HepG2 (cell line): ENCODE measurements around the gene SNN. TPM values are rescaled to one million over a fixed set of nuclear protein-coding genes. Genes with fewer than 3 reads are reported as not detected.
A peak's percentile ranks its signal among the peaks of the same experiment; 100 is the strongest.

ENCODE experiments used
- CCDC6 ChIP-seq: sonication (generic); formaldehyde crosslinking; IDR thresholded peaks from 2 replicates; pipeline ENCODE4 v1.8.1; 2022; ENCODE audit warnings: mild to moderate bottlenecking, missing genetic modification reagents, moderate library complexity
- HMG20A ChIP-seq: IDR thresholded peaks from 2 replicates; pipeline ENCODE4 v1.6.1; 2016; ENCODE audit warnings: borderline replicate concordance
- MIER2 ChIP-seq: IDR thresholded peaks from 2 replicates; pipeline ENCODE4 v1.6.1; 2016; ENCODE audit warnings: missing biosample characterization, missing genetic modification reagents
- NCOR1 ChIP-seq: fragments of 200-600 bp; sonication (generic); IDR thresholded peaks from 2 replicates; pipeline ENCODE4 v1.7.0; 2017; ENCODE audit warnings: antibody characterized with exemption, low read length, borderline replicate concordance
- NRL ChIP-seq: sonication (generic); formaldehyde crosslinking; IDR thresholded peaks from 2 replicates; pipeline ENCODE4 v1.5.0; 2020; ENCODE audit warnings: missing genetic modification reagents, mild to moderate bottlenecking, moderate library complexity, borderline replicate concordance
- PHF20 ChIP-seq: sonication (generic); formaldehyde crosslinking; IDR thresholded peaks from 2 replicates; pipeline ENCODE4 v1.5.0; 2020; ENCODE audit warnings: mild to moderate bottlenecking, missing genetic modification reagents
- ZNF264 ChIP-seq: sonication (generic); formaldehyde crosslinking; IDR thresholded peaks from 2 replicates; pipeline ENCODE4 v1.4.0; 2020; ENCODE audit warnings: missing genetic modification reagents
- polyA plus RNA-seq, 8 experiments: library from polyadenylated mRNA; depleted of rRNA in 3 of 8; stranded (reverse) in 7 of 8; unstranded in 1 of 8; fragments of >200 nt; fragmentation: Illumina TruSeq in 4 of 8; extraction: Trizol in 4 of 8; gene quantifications; 2 replicates each; pipeline versions ENCODE4 v1.2.1 to v1.2.3, GENCODE V29; 2011 to 2016; ENCODE audit warnings: low read depth in 4 of 8, missing spikeins in 1 of 8, mixed read lengths in 1 of 8; ENCODE audit not compliant: insufficient read depth in 1 of 8
- total RNA-seq, 5 experiments: library from RNA; depleted of rRNA; stranded (reverse); fragments of >200 nt; fragmentation: Illumina TruSeq; extraction: Trizol; gene quantifications; 2 replicates each; pipeline ENCODE4 v1.2.3, GENCODE V29; 2016; ENCODE audit warnings: low read depth in 1 of 5
- TF ChIP-seq, protein P1 (sequence below): sonication (generic); formaldehyde crosslinking; IDR thresholded peaks from 2 replicates; pipeline ENCODE4 v1.4.0; 2020; ENCODE audit warnings: low read depth, missing genetic modification reagents
- TF ChIP-seq, protein P2 (sequence below): sonication (generic); formaldehyde crosslinking; conservative IDR thresholded peaks from 2 replicates; pipeline ENCODE4 v1.4.0; 2020; ENCODE audit warnings: missing genetic modification reagents
- TF ChIP-seq, protein P3 (sequence below): sonication (generic); formaldehyde crosslinking; IDR thresholded peaks from 2 replicates; pipeline ENCODE4 v1.4.0; 2020; ENCODE audit warnings: missing genetic modification reagents, borderline replicate concordance
- TF ChIP-seq, protein P4 (sequence below): sonication (generic); formaldehyde crosslinking; IDR thresholded peaks from 2 replicates; pipeline ENCODE4 v1.9.0; 2022; ENCODE audit warnings: low read depth, missing genetic modification reagents
- TF ChIP-seq, protein P5 (sequence below): IDR thresholded peaks from 2 replicates; pipeline ENCODE4 v1.4.0; 2020; ENCODE audit warnings: mild to moderate bottlenecking, missing genetic modification reagents
- TF ChIP-seq, protein P6 (sequence below): sonication (generic); formaldehyde crosslinking; IDR thresholded peaks from 2 replicates; pipeline ENCODE4 v1.4.0; 2020; ENCODE audit warnings: missing genetic modification reagents

Gene SNN
- total and polyA plus RNA-seq, 2 of the 13 experiments (the other 11 are each of a cell fraction or from before 2014, with no cell fraction given) = 5.2 to 8.4 TPM

DNA sequence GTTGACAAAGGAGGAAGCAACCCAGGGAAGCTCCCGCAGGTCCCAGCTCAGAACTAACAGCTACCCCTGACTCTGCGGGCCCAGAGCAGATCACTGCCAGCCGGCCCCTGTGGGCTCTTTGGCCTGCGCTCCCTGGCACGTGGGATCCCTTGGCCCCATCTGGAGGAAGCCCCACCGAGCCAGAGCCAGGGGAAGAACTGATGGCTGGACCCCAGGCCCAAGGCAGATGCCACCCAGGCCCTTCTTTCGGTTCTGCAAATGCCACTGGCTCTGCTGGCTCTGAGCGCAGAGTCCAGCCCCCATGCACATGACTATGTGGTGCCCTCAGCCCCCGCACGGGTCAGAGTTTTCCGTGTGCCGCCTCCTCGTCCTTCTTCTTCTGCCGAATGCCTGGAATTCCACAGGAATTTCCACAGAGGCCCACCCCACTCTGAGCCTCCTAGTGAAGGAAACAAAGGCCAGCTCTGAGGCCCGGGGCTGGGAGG is 35.8 kb upstream of the SNN start (continued):
- TF ChIP-seq, protein P1, sequence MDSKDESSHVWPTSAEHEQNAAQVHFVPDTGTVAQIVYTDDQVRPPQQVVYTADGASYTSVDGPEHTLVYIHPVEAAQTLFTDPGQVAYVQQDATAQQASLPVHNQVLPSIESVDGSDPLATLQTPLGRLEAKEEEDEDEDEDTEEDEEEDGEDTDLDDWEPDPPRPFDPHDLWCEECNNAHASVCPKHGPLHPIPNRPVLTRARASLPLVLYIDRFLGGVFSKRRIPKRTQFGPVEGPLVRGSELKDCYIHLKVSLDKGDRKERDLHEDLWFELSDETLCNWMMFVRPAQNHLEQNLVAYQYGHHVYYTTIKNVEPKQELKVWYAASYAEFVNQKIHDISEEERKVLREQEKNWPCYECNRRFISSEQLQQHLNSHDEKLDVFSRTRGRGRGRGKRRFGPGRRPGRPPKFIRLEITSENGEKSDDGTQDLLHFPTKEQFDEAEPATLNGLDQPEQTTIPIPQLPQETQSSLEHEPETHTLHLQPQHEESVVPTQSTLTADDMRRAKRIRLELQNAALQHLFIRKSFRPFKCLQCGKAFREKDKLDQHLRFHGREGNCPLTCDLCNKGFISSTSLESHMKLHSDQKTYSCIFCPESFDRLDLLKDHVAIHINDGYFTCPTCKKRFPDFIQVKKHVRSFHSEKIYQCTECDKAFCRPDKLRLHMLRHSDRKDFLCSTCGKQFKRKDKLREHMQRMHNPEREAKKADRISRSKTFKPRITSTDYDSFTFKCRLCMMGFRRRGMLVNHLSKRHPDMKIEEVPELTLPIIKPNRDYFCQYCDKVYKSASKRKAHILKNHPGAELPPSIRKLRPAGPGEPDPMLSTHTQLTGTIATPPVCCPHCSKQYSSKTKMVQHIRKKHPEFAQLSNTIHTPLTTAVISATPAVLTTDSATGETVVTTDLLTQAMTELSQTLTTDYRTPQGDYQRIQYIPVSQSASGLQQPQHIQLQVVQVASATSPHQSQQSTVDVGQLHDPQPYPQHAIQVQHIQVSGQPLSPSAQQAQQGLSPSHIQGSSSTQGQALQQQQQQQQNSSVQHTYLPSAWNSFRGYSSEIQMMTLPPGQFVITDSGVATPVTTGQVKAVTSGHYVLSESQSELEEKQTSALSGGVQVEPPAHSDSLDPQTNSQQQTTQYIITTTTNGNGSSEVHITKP (CRISPR knock-in tag) = no peak
- TF ChIP-seq, protein P2, sequence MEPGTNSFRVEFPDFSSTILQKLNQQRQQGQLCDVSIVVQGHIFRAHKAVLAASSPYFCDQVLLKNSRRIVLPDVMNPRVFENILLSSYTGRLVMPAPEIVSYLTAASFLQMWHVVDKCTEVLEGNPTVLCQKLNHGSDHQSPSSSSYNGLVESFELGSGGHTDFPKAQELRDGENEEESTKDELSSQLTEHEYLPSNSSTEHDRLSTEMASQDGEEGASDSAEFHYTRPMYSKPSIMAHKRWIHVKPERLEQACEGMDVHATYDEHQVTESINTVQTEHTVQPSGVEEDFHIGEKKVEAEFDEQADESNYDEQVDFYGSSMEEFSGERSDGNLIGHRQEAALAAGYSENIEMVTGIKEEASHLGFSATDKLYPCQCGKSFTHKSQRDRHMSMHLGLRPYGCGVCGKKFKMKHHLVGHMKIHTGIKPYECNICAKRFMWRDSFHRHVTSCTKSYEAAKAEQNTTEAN (CRISPR knock-in tag) = no peak
- TF ChIP-seq NCOR1 (no peak), NRL (CRISPR knock-in tag) (peak; percentile 67), CCDC6 (no peak), ZNF264 (no peak), HMG20A (0 out of 2 replicates have a peak, but pooled peaks have one; percentile 33), PHF20 (CRISPR knock-in tag) (no peak), MIER2 (CRISPR knock-in tag) (no peak)
- TF ChIP-seq, protein P3, sequence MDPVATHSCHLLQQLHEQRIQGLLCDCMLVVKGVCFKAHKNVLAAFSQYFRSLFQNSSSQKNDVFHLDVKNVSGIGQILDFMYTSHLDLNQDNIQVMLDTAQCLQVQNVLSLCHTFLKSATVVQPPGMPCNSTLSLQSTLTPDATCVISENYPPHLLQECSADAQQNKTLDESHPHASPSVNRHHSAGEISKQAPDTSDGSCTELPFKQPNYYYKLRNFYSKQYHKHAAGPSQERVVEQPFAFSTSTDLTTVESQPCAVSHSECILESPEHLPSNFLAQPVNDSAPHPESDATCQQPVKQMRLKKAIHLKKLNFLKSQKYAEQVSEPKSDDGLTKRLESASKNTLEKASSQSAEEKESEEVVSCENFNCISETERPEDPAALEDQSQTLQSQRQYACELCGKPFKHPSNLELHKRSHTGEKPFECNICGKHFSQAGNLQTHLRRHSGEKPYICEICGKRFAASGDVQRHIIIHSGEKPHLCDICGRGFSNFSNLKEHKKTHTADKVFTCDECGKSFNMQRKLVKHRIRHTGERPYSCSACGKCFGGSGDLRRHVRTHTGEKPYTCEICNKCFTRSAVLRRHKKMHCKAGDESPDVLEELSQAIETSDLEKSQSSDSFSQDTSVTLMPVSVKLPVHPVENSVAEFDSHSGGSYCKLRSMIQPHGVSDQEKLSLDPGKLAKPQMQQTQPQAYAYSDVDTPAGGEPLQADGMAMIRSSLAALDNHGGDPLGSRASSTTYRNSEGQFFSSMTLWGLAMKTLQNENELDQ (CRISPR knock-in tag) = no peak
- TF ChIP-seq, protein P4, sequence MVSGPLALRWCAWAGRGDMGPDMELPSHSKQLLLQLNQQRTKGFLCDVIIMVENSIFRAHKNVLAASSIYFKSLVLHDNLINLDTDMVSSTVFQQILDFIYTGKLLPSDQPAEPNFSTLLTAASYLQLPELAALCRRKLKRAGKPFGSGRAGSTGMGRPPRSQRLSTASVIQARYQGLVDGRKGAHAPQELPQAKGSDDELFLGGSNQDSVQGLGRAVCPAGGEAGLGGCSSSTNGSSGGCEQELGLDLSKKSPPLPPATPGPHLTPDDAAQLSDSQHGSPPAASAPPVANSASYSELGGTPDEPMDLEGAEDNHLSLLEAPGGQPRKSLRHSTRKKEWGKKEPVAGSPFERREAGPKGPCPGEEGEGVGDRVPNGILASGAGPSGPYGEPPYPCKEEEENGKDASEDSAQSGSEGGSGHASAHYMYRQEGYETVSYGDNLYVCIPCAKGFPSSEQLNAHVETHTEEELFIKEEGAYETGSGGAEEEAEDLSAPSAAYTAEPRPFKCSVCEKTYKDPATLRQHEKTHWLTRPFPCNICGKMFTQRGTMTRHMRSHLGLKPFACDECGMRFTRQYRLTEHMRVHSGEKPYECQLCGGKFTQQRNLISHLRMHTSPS (CRISPR knock-in tag) = peak; percentile 93
- TF ChIP-seq, protein P5, sequence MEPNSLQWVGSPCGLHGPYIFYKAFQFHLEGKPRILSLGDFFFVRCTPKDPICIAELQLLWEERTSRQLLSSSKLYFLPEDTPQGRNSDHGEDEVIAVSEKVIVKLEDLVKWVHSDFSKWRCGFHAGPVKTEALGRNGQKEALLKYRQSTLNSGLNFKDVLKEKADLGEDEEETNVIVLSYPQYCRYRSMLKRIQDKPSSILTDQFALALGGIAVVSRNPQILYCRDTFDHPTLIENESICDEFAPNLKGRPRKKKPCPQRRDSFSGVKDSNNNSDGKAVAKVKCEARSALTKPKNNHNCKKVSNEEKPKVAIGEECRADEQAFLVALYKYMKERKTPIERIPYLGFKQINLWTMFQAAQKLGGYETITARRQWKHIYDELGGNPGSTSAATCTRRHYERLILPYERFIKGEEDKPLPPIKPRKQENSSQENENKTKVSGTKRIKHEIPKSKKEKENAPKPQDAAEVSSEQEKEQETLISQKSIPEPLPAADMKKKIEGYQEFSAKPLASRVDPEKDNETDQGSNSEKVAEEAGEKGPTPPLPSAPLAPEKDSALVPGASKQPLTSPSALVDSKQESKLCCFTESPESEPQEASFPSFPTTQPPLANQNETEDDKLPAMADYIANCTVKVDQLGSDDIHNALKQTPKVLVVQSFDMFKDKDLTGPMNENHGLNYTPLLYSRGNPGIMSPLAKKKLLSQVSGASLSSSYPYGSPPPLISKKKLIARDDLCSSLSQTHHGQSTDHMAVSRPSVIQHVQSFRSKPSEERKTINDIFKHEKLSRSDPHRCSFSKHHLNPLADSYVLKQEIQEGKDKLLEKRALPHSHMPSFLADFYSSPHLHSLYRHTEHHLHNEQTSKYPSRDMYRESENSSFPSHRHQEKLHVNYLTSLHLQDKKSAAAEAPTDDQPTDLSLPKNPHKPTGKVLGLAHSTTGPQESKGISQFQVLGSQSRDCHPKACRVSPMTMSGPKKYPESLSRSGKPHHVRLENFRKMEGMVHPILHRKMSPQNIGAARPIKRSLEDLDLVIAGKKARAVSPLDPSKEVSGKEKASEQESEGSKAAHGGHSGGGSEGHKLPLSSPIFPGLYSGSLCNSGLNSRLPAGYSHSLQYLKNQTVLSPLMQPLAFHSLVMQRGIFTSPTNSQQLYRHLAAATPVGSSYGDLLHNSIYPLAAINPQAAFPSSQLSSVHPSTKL (CRISPR knock-in tag) = peak; percentile 57; the same call in 1 of the 2 replicates
- TF ChIP-seq, protein P6, sequence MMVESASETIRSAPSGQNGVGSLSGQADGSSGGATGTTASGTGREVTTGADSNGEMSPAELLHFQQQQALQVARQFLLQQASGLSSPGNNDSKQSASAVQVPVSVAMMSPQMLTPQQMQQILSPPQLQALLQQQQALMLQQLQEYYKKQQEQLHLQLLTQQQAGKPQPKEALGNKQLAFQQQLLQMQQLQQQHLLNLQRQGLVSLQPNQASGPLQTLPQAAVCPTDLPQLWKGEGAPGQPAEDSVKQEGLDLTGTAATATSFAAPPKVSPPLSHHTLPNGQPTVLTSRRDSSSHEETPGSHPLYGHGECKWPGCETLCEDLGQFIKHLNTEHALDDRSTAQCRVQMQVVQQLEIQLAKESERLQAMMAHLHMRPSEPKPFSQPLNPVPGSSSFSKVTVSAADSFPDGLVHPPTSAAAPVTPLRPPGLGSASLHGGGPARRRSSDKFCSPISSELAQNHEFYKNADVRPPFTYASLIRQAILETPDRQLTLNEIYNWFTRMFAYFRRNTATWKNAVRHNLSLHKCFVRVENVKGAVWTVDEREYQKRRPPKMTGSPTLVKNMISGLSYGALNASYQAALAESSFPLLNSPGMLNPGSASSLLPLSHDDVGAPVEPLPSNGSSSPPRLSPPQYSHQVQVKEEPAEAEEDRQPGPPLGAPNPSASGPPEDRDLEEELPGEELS (CRISPR knock-in tag) = no peak
